Measurements from ENCODE around the gene XRCC5.
"Not testable (repeated sequence)": the region's sequence is repeated elsewhere in the genome, so short reads cannot be mapped to it uniquely, and the experiment has no call there.

Gene XRCC5

GRCh38 chr2:216117561-216118340 lies 8.6 kb downstream of the XRCC5 start:
- DNase-seq (ENCODE audit: low read depth, low spot score): no peak

GRCh38 chr2:216118474-216118873 lies 9.3 kb downstream of the XRCC5 start:
- no peak for DNase-seq (ENCODE audit: low read depth, low spot score)

- no peak for DNase-seq (ENCODE audit: low read depth, low spot score)
Observed at GRCh38 chr2:216119146-216119545, 10.0 kb downstream of the XRCC5 start.

GRCh38 chr2:216119986-216120385 lies 10.8 kb downstream of the XRCC5 start:
- DNase-seq (ENCODE audit: low read depth, low spot score): no peak

- no peak for DNase-seq (ENCODE audit: low read depth, low spot score)
Observed at GRCh38 chr2:216121255-216121654, 12.1 kb downstream of the XRCC5 start.

- no peak for DNase-seq (ENCODE audit: low read depth, low spot score)
Observed at GRCh38 chr2:216126943-216127342, 17.8 kb downstream of the XRCC5 start.

GRCh38 chr2:216130346-216130971 lies 21.3 kb downstream of the XRCC5 start:
- no peak for DNase-seq (ENCODE audit: low read depth, low spot score)

- no peak for DNase-seq (ENCODE audit: low read depth, low spot score)
Observed at GRCh38 chr2:216131175-216131926, 22.2 kb downstream of the XRCC5 start.

- no peak for DNase-seq (ENCODE audit: low read depth, low spot score)
Observed at GRCh38 chr2:216132585-216132984, 23.4 kb downstream of the XRCC5 start.

GRCh38 chr2:216133397-216133796 lies 24.2 kb downstream of the XRCC5 start:
- no peak for DNase-seq (ENCODE audit: low read depth, low spot score)

GRCh38 chr2:216134958-216135541 lies 25.9 kb downstream of the XRCC5 start:
- DNase-seq (ENCODE audit: low read depth, low spot score): no peak

GRCh38 chr2:216139884-216140283 lies 30.7 kb downstream of the XRCC5 start:
- no peak for DNase-seq (ENCODE audit: low read depth, low spot score)

GRCh38 chr2:216141516-216141915 lies 32.4 kb downstream of the XRCC5 start:
- not testable (repeated sequence) for DNase-seq (ENCODE audit: low read depth, low spot score)

- DNase-seq (ENCODE audit: low read depth, low spot score): no peak
Observed at GRCh38 chr2:216142540-216142939, 33.4 kb downstream of the XRCC5 start.

- no peak for DNase-seq (ENCODE audit: low read depth, low spot score)
Observed at GRCh38 chr2:216144372-216144771, 35.2 kb downstream of the XRCC5 start.

- no peak for DNase-seq (ENCODE audit: low read depth, low spot score)
Observed at GRCh38 chr2:216144857-216145256, 35.7 kb downstream of the XRCC5 start.

- no peak for DNase-seq (ENCODE audit: low read depth, low spot score)
Observed at GRCh38 chr2:216146573-216146972, 37.4 kb downstream of the XRCC5 start.

- DNase-seq (ENCODE audit: low read depth, low spot score): no peak
Observed at GRCh38 chr2:216147172-216148131, 38.3 kb downstream of the XRCC5 start.

- DNase-seq (ENCODE audit: low read depth, low spot score): no peak
Observed at GRCh38 chr2:216148983-216149382, 39.8 kb downstream of the XRCC5 start.

GRCh38 chr2:216149741-216150140 lies 40.6 kb downstream of the XRCC5 start:
- DNase-seq (ENCODE audit: low read depth, low spot score): no peak

All from iPS DF 19.7 (cell line).